Measurements from ENCODE around the gene TDRKH. TPM values are rescaled to one million over a fixed set of nuclear protein-coding genes. Genes with fewer than 3 reads are reported as not detected.

The TDRKH gene
- total and polyA plus RNA-seq, 4 donors = 1.5 to 6.7 (median 3.8) TPM

DNA sequence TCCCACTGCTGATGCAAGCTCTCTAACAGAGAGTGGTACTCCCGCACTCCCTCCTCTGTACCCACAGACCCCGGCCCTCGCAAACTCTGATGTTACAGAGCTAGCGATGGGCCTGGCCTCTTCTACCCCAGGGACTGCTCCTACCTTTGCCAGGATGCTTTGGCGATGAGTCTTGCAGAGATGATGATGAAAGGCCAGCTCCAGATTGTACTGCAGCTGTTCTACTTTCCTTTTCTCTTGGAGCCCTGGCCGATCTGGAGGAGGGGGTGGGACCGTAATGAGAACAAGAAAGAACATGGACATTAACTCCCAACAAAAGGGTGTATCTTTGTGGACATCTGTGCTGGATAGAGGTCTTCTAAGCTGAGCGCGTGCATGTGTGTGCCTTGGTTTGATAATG is 20.9 kb upstream of the TDRKH start:
- TF ChIP-seq, protein P1, sequence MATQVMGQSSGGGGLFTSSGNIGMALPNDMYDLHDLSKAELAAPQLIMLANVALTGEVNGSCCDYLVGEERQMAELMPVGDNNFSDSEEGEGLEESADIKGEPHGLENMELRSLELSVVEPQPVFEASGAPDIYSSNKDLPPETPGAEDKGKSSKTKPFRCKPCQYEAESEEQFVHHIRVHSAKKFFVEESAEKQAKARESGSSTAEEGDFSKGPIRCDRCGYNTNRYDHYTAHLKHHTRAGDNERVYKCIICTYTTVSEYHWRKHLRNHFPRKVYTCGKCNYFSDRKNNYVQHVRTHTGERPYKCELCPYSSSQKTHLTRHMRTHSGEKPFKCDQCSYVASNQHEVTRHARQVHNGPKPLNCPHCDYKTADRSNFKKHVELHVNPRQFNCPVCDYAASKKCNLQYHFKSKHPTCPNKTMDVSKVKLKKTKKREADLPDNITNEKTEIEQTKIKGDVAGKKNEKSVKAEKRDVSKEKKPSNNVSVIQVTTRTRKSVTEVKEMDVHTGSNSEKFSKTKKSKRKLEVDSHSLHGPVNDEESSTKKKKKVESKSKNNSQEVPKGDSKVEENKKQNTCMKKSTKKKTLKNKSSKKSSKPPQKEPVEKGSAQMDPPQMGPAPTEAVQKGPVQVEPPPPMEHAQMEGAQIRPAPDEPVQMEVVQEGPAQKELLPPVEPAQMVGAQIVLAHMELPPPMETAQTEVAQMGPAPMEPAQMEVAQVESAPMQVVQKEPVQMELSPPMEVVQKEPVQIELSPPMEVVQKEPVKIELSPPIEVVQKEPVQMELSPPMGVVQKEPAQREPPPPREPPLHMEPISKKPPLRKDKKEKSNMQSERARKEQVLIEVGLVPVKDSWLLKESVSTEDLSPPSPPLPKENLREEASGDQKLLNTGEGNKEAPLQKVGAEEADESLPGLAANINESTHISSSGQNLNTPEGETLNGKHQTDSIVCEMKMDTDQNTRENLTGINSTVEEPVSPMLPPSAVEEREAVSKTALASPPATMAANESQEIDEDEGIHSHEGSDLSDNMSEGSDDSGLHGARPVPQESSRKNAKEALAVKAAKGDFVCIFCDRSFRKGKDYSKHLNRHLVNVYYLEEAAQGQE (IDR thresholded peaks at IDR 0.05) = no peak
- TF ChIP-seq, protein P2, sequence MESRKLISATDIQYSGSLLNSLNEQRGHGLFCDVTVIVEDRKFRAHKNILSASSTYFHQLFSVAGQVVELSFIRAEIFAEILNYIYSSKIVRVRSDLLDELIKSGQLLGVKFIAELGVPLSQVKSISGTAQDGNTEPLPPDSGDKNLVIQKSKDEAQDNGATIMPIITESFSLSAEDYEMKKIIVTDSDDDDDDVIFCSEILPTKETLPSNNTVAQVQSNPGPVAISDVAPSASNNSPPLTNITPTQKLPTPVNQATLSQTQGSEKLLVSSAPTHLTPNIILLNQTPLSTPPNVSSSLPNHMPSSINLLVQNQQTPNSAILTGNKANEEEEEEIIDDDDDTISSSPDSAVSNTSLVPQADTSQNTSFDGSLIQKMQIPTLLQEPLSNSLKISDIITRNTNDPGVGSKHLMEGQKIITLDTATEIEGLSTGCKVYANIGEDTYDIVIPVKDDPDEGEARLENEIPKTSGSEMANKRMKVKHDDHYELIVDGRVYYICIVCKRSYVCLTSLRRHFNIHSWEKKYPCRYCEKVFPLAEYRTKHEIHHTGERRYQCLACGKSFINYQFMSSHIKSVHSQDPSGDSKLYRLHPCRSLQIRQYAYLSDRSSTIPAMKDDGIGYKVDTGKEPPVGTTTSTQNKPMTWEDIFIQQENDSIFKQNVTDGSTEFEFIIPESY (IDR thresholded peaks at IDR 0.05) = no peak
- no peak for TF ChIP-seq SP1 (IDR thresholded peaks at IDR 0.05)
- peaks cover 1 to 75% (median 57%) of the 10 kb centered on the region in 4 donors for H3K36me3 ChIP-seq (ENCODE audit: control insufficient read depth in 4 of 4, insufficient read depth in 3 of 4, low read depth in 1 of 4, low read length in 3 of 4)
- no peak for DNase-seq (ENCODE audit: low spot score)
- no peak overlapping the region for H3K27ac ChIP-seq (ENCODE audit: low read depth in 1 of 2, low read length in 2 of 2)
- H3K9ac ChIP-seq (ENCODE audit: low read depth in 1 of 2, low read length in 2 of 2) = no peak overlapping the region
- no peaks in the 10 kb centered on the region for H3K27me3 ChIP-seq (ENCODE audit: control insufficient read depth in 4 of 4, insufficient read depth in 4 of 4, low read length in 3 of 4)
- no peak overlapping the region for H3K4me3 ChIP-seq (ENCODE audit: low read depth in 1 of 3, low read length in 3 of 3)
- no peaks in the 10 kb centered on the region for H3K9me3 ChIP-seq (ENCODE audit: control insufficient read depth in 4 of 4, low read length in 3 of 4)
- H3K4me1 ChIP-seq (ENCODE audit: control insufficient read depth in 4 of 4, insufficient read depth in 4 of 4, low read length in 3 of 4) = peaks cover 0 to 7% (median 2%) of the 10 kb centered on the region in 4 donors
- 92% methylated on average over 9 of the region's 9 CpGs for WGBS

DNA sequence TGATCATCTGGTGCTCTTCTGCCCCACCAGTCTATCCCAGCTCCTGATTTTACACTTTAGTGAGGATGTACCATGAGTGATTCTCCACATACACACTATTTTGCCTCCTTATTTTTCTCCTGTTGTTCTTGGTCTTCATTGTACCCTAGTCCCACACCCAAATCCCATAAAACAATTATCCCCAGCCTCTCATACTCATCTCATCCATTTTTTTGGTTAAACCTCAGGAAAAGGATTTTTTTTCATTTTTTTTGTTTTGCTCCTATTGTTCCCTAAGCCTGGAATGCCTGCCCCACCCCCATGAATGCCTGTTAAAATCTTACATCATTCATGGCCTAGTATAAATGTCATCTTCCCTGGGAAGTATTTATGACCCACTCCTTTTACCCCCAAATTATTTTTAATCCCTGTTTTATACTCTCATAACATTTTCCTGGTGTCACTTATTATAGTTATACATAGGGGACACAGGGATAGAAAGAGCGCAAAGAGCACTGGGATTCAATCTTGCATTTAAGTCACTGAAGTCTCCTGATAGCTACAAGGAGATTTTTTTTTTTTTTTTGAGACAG is 19.8 kb upstream of the TDRKH start:
- no peak for DNase-seq (ENCODE audit: low spot score)
- Histone ChIP-seq H3K4me3 (ENCODE audit: low read depth in 1 of 3, low read length in 3 of 3) (no peak overlapping the region), H3K27me3 (ENCODE audit: control insufficient read depth in 4 of 4, insufficient read depth in 4 of 4, low read length in 3 of 4) (no peaks in the 10 kb centered on the region), H3K9me3 (ENCODE audit: control insufficient read depth in 4 of 4, low read length in 3 of 4) (no peaks in the 10 kb centered on the region), H3K4me1 (ENCODE audit: control insufficient read depth in 4 of 4, insufficient read depth in 4 of 4, low read length in 3 of 4) (peaks cover 0 to 7% (median 2%) of the 10 kb centered on the region in 4 donors), H3K36me3 (ENCODE audit: control insufficient read depth in 4 of 4, insufficient read depth in 3 of 4, low read depth in 1 of 4, low read length in 3 of 4) (peaks cover 1 to 69% (median 51%) of the 10 kb centered on the region in 4 donors), H3K27ac (ENCODE audit: low read depth in 1 of 2, low read length in 2 of 2) (no peak overlapping the region), H3K9ac (ENCODE audit: low read depth in 1 of 2, low read length in 2 of 2) (no peak overlapping the region)
- WGBS = 99% methylated on average over 1 of the region's 1 CpG
- TF ChIP-seq, protein P3, sequence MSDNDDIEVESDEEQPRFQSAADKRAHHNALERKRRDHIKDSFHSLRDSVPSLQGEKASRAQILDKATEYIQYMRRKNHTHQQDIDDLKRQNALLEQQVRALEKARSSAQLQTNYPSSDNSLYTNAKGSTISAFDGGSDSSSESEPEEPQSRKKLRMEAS (IDR thresholded peaks at IDR 0.05) = no peak
- TF ChIP-seq RAD21 (IDR thresholded peaks at IDR 0.05) = no peak
- no peak for TF ChIP-seq TAF1 (conservative IDR thresholded peaks at IDR 0.05)
- no peak for TF ChIP-seq NR2F2 (IDR thresholded peaks at IDR 0.05)
- TF ChIP-seq, protein P2 (IDR thresholded peaks at IDR 0.05) = no peak
- TF ChIP-seq RXRA (IDR thresholded peaks at IDR 0.05) = no peak
- no peak for TF ChIP-seq GABPA (IDR thresholded peaks at IDR 0.05 in 1 of 2, conservative IDR thresholded peaks at IDR 0.05 in 1 of 2)
- no peak for TF ChIP-seq HNF4A (conservative IDR thresholded peaks at IDR 0.05)
- no peak for TF ChIP-seq JUND (IDR thresholded peaks at IDR 0.05)
- TF ChIP-seq EGR1 (IDR thresholded peaks at IDR 0.05; ENCODE audit: low read depth in 2 of 2) = no peak
- no peak for TF ChIP-seq FOXA1 (IDR thresholded peaks at IDR 0.05)
- TF ChIP-seq SP1 (IDR thresholded peaks at IDR 0.05) = no peak
